Body of pancreas (tissue), 4 donors: ENCODE data around the gene SMCHD1.

Source experiments
- CTCF ChIP-seq, 7 experiments: fragments of 450-650 bp in 4 of 7; fragments of 200-600 bp in 3 of 7; sonication (generic) in 3 of 7; IDR thresholded peaks; one replicate each; pipeline ENCODE4 v1.5.1; 2016 to 2019; ENCODE audit warnings: antibody characterized with exemption in 7 of 7
- POLR2A ChIP-seq, 3 donors: fragments of 450-650 bp; IDR thresholded peaks; one replicate each; pipeline ENCODE4 v1.6.1; 2016; ENCODE audit warnings: antibody characterized with exemption in 3 of 3, mild to moderate bottlenecking in 2 of 3

- TF ChIP-seq CTCF (IDR thresholded peaks at IDR 0.05) (no peak), POLR2A (IDR thresholded peaks at IDR 0.05) (no peak)
These were observed 26.6 kb downstream of the SMCHD1 start for GRCh38 chr18:2681993-2682603.
